ENCODE measurements around the gene TFAP2C.

DNA sequence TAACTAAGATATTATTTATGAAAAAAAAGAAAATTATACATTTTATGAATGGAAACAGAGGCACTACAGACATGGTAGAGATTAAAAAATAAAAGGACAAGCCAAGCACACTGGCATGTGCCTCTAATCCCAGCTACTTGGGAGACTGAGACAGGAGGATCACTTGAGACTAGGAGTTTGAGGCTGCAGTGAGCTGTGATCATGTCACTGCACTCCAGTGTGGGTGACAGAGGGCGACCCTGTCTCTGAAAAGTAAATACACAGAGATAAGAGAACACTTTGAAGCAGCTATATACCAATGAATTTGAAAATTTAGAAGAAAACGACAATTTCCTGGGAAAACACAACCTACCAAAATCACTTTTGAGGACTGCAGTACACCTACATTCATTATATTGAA is 47.4 kb upstream of the TFAP2C start:
- TF ChIP-seq, protein P1, sequence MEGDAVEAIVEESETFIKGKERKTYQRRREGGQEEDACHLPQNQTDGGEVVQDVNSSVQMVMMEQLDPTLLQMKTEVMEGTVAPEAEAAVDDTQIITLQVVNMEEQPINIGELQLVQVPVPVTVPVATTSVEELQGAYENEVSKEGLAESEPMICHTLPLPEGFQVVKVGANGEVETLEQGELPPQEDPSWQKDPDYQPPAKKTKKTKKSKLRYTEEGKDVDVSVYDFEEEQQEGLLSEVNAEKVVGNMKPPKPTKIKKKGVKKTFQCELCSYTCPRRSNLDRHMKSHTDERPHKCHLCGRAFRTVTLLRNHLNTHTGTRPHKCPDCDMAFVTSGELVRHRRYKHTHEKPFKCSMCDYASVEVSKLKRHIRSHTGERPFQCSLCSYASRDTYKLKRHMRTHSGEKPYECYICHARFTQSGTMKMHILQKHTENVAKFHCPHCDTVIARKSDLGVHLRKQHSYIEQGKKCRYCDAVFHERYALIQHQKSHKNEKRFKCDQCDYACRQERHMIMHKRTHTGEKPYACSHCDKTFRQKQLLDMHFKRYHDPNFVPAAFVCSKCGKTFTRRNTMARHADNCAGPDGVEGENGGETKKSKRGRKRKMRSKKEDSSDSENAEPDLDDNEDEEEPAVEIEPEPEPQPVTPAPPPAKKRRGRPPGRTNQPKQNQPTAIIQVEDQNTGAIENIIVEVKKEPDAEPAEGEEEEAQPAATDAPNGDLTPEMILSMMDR (IDR thresholded peaks at IDR 0.05) = no peak
- TF ChIP-seq POLR2A (IDR thresholded peaks at IDR 0.05) = no peak
